Measurements from ENCODE around the gene SLMAP.

- no peak for TF ChIP-seq TAF1 (IDR thresholded peaks at IDR 0.05; ENCODE audit: low read depth, low read length)
- TF ChIP-seq POLR2A (IDR thresholded peaks at IDR 0.05; ENCODE audit: low read depth, low read length): no peak
Observed at GRCh38 chr3:57753016-57753415, 3.1 kb upstream of the SLMAP start.
